Lung microvascular endothelial cell (primary cell): ENCODE measurements around the gene IL4R. TPM values are rescaled to one million over a fixed set of nuclear protein-coding genes. Genes with fewer than 3 reads are reported as not detected.
"Not testable (repeated sequence)": the region's sequence is repeated elsewhere in the genome, so short reads cannot be mapped to it uniquely, and the experiment has no call there.

Source experiments
- DNase-seq, 2 donors: peaks; one replicate each; pipeline versions ENCODE4 v3.0.0 to v3.0.0-alpha.2; 2010; ENCODE audit warnings: low read depth in 2 of 2
- total RNA-seq: library from RNA; depleted of rRNA; stranded (reverse); fragments of >200 nt; gene quantifications from 2 replicates; pipeline ENCODE4 v1.2.1, GENCODE V29; 2014

IL4R gene
- total RNA-seq, 1 donor from 2014 or later, result 10.5 TPM

DNA sequence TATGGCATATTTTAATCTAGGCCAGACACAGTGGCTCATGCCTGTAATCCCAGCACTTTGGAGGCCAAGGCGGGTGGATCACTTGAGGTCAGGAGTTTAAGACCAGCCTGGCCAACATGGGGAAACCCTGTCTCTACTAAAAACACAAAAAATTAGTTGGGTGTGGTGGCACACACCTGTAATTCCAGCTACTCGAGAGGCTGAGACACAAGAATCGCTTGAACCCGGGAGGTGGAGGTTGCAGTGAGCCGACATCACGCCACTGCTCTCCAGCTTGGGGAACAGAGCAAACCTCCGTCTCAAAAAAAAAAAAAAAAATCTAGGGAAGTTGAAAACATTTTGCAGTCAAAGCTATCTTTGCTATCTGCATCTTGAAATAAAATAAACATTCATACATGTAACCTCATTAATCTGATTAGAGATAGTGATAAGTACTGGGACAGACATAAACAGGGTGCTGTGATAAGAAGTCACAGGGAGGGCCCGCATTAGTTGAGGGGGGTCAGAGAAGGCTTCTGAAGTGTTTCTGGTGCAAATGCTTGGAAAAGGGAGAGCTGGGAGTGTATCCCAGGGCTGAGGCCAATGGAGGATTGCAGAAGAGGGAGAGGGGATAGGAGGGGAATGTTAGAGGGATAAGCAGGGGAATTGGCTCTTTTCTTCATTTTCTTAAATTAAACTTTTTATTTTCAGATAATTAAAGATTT lies 15.8 kb downstream of the IL4R start:
- not testable (repeated sequence) for DNase-seq

DNA sequence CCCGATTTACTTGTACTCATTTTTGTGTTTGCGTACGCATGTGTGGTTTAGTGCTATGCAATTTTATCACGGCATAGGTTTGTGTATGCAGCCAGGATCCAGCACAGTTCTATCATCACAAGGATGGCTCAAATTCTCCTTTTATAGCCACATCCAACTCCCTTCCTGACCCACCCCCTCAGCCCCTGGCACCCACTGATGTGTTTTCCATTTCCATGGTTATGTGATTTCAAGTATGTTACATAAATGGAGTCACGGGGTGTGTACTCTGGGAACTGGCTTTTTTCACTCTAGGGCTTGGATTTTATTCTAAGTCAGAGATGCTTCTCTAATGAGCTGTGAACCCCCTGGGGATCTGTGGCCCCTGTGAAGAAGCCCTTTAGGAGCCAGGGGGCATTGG lies 16.8 kb downstream of the IL4R start:
- DNase-seq, result peak; percentile 84

DNA sequence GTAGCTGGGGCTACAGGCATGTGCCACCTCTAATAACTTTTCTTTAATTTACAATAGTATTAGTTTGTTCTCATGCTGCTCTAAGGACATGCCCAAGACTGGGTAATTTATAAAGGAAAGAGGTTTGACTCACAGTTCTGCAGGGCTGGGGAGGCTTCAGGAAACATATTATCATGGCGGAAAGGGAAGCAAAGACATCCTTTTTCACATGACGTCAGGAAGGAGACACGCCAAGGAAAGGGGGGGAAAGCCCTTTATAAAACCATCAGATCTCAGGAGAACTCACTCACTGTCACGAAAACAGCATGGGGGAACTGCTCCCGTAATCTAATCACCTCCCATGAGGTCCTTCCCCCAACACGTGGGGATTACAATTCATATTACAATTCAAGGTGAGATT lies 18.3 kb downstream of the IL4R start:
- DNase-seq, result peak in 1 of 2 donors; percentile 98

DNA sequence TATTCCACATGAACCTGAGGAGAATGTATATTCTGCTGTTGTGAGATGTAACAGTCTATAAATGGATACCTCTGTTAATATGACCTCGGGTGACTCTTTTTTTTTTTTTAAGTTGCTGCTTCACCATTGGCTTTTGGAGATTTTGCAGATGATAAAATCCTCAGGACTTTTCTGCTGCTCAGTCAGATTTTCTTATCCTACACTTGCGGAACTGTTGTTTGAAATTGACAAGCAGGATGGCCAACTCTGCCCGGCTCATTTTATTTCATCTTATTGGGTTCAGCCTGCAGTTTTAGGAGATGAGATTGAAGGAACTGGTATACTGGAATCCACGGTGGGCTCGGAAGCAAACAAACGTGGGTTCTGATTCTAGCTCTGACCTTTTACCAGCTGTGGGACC lies 19.3 kb downstream of the IL4R start:
- DNase-seq, result no peak

DNA sequence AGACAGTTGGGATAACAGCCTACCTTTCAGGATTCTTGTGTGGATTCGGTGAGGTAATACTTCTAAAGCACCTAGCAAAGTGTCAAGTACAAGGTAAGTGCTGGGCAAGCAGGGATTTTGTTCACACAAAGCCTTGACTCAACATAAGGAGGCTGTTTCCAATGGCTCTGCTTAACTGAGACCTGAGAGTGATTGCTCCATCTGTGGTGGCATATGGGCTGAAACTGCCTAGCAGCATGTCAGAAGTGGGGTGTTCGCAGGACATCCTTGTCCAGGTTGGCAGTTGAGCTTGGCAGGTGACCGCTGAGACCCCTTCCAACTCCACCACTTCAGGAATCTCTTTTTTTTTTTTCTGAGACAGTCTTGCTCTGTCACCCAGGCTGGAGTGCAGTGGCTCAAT lies 19.8 kb downstream of the IL4R start:
- DNase-seq, result no peak

DNA sequence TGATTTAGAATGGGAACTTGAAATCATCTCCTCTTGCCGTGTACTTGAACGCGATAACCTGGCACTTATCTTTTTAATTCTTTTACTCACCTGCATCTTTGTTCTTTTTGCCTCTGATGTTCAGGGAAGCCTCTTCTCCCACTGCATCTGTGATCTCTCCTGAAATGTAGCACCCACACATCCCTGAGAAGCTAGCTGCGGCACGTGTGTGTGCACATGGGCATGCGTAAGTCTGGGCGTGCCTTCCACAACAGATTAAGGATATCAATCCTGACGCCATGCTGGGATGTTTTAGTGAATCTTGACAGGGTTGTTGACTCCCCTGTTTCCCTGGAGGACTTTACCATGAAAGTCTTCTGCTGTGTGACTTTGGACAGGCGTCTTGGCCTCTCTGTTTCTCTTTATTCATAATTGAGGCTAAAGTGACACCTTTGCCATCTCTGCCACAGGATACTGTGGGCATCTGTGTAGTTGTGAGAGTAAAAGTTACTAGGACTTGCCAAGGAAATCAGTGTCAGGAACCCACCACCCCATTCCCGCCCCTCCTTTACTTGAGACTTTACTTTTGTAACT lies 20.5 kb downstream of the IL4R start:
- no peak for DNase-seq

DNA sequence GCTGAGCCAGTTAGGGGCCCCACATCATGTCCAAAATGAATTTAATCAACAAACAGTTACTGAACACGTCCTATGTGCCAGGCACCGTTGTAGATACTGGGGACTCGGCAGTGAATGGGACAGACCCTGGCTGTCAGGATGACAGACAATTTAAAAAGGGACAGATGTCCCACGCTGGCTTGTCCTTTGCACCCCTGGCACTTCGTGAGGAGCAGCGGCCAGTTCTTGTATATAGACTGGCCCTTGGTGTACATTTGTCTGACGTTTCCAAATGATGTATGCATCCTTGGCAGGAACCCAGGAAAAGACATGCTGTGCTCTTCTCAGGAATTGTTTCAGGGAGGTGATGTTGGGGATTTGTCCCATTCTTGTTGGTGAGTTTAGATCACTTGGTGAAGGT lies 21.1 kb downstream of the IL4R start:
- DNase-seq, result no peak

DNA sequence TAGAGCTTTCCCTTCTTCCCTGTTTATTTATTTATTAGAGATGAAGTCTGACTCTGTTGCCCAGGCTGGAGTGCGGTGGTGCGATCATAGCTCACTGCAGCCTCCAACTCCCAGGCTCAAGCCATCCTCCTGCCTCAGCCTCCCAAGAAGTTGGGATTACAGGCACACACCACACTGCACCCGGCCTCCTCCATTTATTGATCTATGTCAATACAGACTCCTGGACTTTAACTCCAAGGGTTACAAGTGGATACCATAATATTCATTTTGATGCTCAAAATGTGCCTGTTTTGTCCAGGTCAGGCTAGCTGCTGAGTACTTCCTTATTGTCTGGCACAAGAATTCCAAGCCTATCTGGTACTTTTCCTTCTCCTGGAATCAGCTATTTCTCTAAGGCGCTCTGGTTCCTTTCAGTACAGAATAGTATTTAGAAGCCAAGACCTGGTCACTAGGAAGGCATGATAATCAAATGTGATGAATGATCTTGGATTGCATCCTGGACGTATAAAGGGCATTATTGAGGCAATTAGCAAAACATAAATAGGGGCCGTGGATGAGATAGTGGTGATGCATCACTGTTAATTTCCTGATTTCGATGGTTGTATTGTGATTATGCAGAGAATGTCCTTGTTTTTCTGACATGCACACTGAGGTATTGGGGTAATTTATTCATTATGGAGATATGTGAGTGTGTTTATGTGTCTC lies 21.7 kb downstream of the IL4R start:
- peak in 1 of 2 donors; percentile 74 for DNase-seq

DNA sequence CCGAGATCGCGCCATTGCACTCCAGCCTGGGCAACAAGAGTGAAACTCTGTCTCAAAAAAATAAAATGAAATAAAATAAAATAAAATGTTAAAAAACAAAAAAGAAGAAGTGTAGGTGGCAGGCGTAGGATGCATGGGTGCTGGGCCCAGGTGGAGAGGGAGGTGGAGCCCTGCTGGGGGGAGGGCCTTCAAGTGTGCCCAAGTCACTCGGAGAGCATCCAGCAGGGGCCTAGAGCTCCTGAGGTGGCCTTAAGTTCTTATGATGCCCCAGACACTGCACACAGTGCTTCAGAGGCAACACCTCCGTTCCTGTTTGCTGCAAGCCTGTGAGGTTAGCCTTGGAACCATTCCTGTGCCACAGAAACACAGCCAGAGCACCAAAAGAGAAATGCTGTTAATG lies 23.2 kb downstream of the IL4R start:
- DNase-seq, result no peak

DNA sequence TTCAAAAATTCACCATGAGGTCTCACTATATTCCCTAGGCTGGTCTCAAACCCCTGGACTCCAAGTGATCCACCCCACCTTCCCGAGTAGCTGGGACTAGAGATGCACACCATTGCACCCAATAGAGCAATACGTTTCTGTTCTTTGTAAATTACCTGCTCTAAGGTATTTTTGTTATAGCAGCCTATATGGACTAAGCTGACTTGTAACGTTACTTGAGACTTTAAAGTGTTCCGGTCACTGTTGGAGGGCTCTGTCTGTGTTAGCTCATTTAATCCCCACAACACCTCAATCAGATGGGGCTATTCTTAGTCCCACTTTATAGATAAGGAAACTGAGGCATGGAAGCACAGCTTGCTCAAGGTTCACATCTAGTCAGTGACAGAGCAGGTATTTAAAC lies 25.4 kb downstream of the IL4R start:
- DNase-seq, result no peak

DNA sequence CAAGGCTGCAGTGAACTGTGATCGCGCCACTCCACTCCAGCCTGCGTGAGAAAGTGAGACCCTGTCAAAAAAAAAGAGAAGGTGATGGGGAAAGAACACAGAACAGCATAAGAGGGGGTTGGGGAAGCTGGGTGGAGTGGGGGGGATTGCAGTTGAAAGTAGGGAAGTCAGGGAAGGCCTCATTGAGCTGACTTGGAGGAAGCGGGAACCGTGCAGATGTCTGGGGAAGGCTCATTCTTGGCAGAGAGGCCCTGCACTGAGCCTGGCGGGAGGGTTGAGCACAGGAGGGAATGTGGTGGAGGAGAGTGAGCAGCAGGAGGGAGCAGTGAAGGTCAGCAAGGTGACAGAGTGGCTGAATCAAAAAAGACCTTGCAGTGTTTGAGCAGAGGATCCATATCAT lies 26.9 kb downstream of the IL4R start:
- DNase-seq, result no peak

DNA sequence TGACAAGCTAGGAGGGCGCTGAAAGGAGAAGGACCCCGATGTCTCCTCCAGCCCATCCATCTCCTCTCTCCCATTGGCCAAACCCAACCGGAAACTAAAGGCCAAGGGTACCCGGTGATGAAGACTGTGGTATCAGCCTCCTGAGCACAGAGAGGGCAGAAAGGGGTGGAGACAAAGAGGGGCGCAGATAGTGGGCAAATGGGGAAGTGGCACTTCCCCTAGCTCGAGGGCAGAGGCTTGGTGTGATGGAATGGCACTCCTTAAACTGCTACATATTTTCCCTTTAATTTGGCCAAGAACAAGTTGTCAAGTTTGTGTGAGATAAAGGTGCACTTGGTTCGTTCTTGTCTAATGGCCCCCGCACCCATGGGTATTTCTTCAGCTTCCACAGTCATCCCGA lies 27.8 kb downstream of the IL4R start:
- DNase-seq, result no peak

DNA sequence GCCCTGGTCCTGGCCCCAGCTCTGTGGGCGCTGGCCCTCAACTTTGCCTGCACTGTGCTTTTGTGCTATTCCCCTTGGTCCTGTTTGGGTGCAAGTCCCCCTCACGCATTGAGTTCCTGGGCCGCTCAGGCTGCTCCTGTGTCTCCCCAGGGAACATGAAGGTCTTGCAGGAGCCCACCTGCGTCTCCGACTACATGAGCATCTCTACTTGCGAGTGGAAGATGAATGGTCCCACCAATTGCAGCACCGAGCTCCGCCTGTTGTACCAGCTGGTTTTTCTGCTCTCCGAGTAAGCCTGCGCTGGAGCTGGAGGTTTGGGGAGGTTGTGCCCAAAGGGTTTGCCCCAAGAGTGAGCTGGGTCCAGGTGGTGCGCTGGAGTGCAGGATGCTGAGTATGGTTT lies 28.2 kb downstream of the IL4R start:
- no peak for DNase-seq

DNA sequence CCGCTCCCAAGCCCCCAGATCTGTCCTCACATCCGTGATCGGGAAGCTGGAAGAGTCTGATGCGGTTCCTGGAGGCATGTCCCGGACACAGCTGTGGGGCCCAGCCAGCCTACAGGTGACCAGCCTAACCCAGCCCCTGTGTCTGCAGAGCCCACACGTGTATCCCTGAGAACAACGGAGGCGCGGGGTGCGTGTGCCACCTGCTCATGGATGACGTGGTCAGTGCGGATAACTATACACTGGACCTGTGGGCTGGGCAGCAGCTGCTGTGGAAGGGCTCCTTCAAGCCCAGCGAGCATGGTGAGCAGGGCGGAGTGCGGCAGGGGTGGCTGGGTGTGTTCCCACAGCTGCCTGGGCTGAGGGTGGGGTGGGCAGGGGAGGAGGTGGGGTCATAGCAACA lies 30.9 kb downstream of the IL4R start:
- no peak for DNase-seq

DNA sequence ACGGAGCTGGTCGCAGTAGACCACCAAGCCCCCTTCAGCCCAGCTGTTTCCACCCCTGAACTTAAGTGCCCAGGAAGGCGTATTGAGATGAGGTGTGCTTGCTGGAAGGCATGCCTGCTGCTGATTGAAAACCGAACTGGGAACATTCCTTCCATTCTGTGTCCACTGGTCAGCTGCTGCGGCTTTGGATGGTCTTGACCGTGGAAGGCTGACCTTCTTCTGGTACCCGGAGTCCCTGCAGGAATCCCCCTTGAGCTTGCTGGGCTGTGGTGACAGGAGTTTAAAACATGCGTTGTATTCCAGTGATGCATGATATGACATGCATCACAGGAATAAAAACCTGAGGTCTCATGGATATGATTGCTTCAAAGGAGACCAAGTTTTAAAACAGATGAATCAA lies 31.4 kb downstream of the IL4R start:
- no peak for DNase-seq

DNA sequence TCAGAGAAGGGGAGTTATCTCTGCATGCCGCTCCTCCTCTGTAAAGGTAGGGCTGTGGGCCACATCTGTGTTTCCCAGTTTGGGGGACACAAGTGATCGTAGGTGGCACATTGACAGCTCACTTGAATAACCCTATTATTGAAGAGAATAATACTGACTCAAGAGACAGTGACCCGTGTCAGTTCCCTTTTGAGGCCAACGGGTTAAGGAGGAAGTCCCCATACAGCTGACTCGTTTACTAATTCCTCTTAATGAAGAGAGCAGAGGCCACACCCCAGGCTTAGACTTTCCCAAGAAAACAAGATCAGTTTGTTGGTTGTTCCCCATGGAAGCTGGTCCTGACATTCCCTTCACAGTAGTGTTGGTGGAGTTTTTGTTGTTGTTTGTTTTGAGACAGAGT lies 33.0 kb downstream of the IL4R start:
- DNase-seq, result no peak

DNA sequence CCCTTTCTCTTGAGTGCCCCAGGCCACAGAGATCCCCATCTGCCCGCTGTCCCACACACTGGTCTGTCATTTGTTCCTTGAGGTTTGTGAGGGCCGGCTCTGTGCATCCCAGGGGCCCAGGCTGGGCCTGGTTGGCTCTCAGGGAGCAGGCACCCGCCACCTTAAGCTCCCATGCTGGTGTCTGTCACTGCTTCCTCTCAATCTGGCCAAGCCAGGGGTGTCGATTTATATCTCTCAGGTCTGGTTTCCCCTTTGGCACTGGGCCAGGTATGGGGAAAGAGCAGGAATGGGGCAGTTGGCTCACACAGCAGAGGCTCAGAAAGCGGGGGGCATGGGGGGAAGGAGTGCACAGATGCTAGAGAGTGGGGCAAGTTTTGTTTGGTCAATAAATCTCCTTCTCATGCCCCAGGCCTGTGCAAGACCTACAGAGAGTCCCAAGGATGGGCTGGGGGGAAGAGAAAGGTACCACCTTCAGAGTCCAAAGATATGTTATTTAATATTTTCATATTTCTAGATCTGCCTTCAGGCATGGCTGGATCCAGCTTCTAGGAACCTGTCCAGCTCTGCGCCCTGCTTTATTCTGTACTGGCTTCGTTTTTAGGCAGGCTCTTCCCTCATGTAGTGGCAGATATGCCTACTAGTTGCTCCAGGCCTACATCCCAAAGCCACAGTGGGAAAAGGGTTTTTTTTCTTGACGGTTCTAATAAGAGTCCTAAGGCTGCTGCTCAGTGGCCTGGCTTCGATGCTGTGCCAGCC lies 34.3 kb downstream of the IL4R start:
- peak; percentile 25 to 54 for DNase-seq

DNA sequence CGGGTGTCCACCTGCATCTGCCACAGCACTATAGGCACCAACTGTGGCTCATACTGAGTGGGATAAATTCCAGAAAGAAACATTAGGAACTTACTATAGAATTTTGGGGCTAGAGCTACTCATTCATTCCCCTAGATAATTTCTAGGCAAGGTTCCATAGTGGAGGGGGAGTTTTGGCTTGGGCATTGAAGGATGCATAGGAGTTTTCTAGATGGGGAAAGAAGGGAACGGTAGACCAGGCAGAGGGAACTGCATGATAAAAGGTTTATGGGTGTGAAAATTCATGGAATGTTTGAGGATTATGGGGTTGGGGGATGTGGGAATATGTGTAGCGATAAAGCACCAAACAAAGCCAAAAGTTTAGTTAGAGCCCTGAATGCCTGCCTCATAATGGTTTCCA lies 35.5 kb downstream of the IL4R start:
- DNase-seq, result no peak

DNA sequence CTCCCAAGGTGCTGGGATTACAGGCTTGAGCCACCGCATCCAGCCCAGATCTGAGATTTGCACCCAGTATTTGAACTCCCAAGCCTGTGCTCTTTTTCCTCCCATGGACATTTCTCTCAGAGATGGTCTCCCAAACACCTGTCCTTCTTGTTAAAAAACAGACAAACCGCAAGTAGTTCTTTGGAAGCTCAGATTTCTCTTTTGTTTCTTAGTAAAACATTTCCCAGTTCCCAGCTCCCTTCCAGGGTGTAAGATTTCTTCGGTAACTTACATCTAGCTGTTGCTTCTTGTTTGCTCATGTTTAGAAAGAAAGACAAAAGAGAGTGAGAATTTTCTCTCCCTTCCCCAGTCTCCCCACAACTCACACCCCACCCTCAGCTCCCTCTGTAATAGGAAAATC lies 36.2 kb downstream of the IL4R start:
- DNase-seq, result no peak

DNA sequence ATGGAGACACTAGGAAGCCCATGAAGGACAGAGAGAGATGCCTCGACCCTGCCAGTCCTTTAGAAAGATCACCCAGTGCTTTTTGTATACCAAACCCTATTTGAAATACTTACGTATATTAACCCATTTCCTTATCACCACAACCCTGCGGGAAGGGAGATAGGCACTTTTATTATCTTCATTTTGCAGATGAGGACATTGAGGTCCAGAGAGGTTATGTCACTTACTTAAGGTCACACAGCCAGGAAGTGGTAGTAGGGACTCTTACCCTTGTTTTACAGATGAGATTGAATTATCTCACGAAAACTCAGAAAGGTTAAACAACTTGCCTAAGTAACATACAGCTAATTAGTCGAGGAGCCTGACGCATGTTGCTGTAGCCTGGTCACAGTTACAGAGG lies 38.2 kb downstream of the IL4R start:
- no peak for DNase-seq

DNA sequence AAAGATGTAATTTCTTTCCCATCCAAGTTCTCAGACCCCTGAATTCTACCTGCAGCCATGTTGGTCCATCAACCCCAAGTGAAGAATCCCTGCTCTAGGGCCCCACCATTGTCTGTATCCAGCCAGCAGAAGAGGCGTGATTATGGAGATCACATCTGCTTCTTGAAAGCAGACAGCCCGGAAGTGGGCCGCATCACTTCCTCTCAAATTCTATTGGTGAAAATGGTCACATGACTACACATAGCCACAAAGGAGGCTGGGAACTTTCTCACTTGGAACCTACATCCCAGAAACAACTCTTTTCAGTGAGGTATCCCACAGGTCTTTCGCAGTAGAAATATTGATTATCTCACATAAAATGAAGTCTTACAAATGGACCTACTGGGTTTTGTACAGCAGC lies 40.1 kb downstream of the IL4R start:
- no peak for DNase-seq

DNA sequence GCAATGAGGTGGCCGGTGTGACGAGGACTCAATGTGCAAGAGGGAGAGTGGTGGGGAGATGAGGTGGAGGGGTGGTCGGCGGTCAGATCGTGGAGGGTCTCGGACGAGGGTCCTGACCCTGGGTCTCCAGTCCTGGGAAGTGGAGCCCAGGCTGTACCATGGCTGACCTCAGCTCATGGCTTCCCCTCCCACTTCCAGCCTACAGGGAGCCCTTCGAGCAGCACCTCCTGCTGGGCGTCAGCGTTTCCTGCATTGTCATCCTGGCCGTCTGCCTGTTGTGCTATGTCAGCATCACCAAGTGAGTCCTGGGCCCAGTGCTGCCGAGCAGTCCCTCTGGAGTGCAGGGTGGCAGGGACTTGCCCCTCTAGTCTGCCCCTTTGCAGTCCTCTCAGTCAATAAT lies 41.8 kb downstream of the IL4R start:
- peak; percentile 67 to 79 for DNase-seq
